ENCODE measurements around the gene ARHGDIG.

- no peak for TF ChIP-seq CTCF (conservative IDR thresholded peaks at IDR 0.05; ENCODE audit: low read depth in 2 of 2)
- no peak for TF ChIP-seq POLR2AphosphoS5 (IDR thresholded peaks at IDR 0.05; ENCODE audit: low read depth)
- TF ChIP-seq REST (IDR thresholded peaks at IDR 0.05; ENCODE audit: unreplicated experiment) = no peak
- no peak for TF ChIP-seq EZH2 (IDR thresholded peaks at IDR 0.05; ENCODE audit: low read depth, unreplicated experiment)
These were observed 17.4 kb downstream of the ARHGDIG start for GRCh38 chr16:297832-298231.

All from GM23338 (cell line).